ENCODE data around the gene STK40. TPM values are rescaled to one million over a fixed set of nuclear protein-coding genes. Genes with fewer than 3 reads are reported as not detected.

The STK40 gene
- total RNA-seq, 2 donors from 2014 or later = 30.8 to 111 TPM

DNA sequence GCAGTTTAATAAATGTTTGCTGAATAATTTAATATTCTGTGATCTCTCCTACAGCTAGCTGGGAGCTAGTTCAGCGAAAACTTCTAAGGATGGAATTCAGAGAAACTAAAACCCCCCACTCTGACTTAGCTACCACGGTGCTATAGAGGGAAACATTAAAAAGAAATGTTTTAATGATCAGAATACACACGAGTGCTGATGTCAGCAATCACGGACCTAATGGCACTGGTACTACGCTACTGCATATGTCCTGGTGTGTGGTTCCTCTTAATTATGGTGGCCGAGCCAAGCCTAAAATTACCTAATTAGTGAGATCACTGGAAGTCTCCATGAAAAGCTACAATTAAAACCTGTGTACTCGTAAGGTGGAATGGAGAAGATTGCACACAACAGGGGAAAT, 35.9 kb upstream of the STK40 start:
- no peaks in the 10 kb centered on the region for H3K27me3 ChIP-seq (replicated peaks; ENCODE audit: insufficient read depth)
- 81% methylated on average over 7 of the region's 7 CpGs for WGBS
- intact Hi-C loops (cut with DNase I) = loop anchor here (2.0 to 10.0 kb wide), 2 partner anchors 79 to 277 kb away; partner anchors contain the start of gene TRAPPC3
- H3K4me3 ChIP-seq = no peak overlapping the region
- H3K36me3 ChIP-seq = no peaks in the 10 kb centered on the region
- no peak overlapping the region for H3K27ac ChIP-seq
- no peaks in the 10 kb centered on the region for H3K9me3 ChIP-seq
- H3K4me1 ChIP-seq (replicated peaks) = no peaks in the 10 kb centered on the region
- no peak for DNase-seq (ENCODE audit: low spot score)
- TF ChIP-seq POLR2AphosphoS5 (IDR thresholded peaks at IDR 0.05) = no peak
- TF ChIP-seq, protein P1, sequence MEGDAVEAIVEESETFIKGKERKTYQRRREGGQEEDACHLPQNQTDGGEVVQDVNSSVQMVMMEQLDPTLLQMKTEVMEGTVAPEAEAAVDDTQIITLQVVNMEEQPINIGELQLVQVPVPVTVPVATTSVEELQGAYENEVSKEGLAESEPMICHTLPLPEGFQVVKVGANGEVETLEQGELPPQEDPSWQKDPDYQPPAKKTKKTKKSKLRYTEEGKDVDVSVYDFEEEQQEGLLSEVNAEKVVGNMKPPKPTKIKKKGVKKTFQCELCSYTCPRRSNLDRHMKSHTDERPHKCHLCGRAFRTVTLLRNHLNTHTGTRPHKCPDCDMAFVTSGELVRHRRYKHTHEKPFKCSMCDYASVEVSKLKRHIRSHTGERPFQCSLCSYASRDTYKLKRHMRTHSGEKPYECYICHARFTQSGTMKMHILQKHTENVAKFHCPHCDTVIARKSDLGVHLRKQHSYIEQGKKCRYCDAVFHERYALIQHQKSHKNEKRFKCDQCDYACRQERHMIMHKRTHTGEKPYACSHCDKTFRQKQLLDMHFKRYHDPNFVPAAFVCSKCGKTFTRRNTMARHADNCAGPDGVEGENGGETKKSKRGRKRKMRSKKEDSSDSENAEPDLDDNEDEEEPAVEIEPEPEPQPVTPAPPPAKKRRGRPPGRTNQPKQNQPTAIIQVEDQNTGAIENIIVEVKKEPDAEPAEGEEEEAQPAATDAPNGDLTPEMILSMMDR (IDR thresholded peaks at IDR 0.05) = no peak
- TF ChIP-seq POLR2A (IDR thresholded peaks at IDR 0.05) = no peak

DNA sequence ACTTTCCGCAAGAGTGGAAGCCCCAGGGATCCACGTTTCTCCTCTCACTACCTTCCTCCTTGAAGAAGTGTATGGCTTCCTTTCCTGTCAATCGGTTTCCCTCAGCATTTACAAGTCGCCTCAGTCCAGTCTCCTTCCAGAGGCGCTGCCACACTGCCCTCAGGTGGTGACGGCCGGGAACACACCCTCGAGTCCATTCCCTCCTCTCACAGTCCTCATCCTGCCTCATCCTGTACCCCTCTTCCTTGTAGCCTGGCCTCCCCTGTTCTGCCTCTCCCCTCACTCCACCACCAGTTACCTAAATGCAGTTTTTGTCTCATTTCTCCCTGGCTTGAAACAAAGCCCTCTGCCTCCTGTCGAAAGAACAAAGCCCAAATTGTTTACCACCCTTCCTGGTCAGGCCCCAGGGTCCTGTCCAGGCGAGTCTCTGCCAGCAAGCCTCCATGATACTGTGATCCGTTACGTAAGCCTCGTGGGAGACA, 35.2 kb upstream of the STK40 start:
- intact Hi-C loops (cut with DNase I) = loop anchor here (2.0 to 10.0 kb wide), 2 partner anchors 78 to 276 kb away; partner anchors contain the start of gene TRAPPC3
- H3K4me1 ChIP-seq (replicated peaks) = no peaks in the 10 kb centered on the region
- H3K27me3 ChIP-seq (replicated peaks; ENCODE audit: insufficient read depth) = no peaks in the 10 kb centered on the region
- H3K4me3 ChIP-seq = no peak overlapping the region
- TF ChIP-seq POLR2A (IDR thresholded peaks at IDR 0.05) (no peak), POLR2AphosphoS5 (IDR thresholded peaks at IDR 0.05) (peak; percentile 79)
- TF ChIP-seq, protein P1 (IDR thresholded peaks at IDR 0.05) = peak; percentile 70 to 95 (median 86)
- H3K27ac ChIP-seq = no peak overlapping the region
- peak; percentile 84 for DNase-seq (ENCODE audit: low spot score)
- 11% methylated on average over 13 of the region's 13 CpGs for WGBS
- no peaks in the 10 kb centered on the region for H3K36me3 ChIP-seq
- no peaks in the 10 kb centered on the region for H3K9me3 ChIP-seq

DNA sequence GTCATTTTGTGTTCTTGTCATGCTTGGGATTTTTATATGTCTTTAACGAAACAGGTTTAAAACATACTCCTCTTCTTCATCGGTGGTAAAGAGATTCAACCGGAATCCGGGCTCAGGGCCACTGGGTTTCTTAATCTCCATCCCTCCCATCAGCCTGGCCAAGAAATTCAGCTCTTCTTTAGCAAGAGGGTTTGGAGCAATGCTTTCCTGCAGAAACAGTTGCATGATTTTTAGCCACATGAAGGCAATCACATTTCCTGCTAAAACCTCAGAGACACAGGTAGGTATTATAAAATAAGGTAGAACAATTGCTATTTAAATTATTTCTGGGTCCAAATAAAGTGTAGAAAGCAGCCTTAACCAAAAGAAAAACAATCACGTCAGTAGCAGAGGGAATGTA, 34.7 kb upstream of the STK40 start:
- Histone ChIP-seq H3K4me1 (replicated peaks) (no peaks in the 10 kb centered on the region), H3K27me3 (replicated peaks; ENCODE audit: insufficient read depth) (no peaks in the 10 kb centered on the region), H3K36me3 (no peaks in the 10 kb centered on the region), H3K9me3 (no peaks in the 10 kb centered on the region), H3K4me3 (no peak overlapping the region), H3K27ac (no peak overlapping the region)
- no peak for TF ChIP-seq POLR2A (IDR thresholded peaks at IDR 0.05)
- TF ChIP-seq, protein P1 (IDR thresholded peaks at IDR 0.05) = no peak
- no peak for TF ChIP-seq POLR2AphosphoS5 (IDR thresholded peaks at IDR 0.05)
- intact Hi-C loops (cut with DNase I) = loop anchor here (2.0 to 10.0 kb wide), 2 partner anchors 78 to 276 kb away; partner anchors contain the start of gene TRAPPC3
- WGBS = 25% methylated on average over 5 of the region's 5 CpGs
- no peak for DNase-seq (ENCODE audit: low spot score)

DNA sequence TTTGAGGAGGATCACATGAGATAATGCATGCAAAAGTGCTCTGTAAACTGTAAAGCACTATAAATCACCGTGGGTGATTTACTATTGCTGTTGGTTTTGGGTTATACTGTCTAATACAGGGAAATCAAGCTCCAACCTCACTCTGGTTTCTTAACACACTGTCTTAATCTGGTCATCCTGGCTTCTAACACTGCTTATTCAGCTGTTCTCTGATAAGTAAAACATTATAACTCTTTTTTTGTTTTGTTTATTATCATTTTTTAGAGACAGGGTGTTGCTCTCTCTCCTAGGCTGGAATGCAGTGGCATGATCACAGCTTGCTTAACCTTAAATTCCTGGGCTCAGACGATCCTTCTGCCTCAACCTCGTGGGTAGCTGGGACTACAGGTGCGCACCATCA, 33.8 kb upstream of the STK40 start:
- H3K4me3 ChIP-seq = no peak overlapping the region
- intact Hi-C loops (cut with DNase I) = no loop called here
- no peaks in the 10 kb centered on the region for H3K27me3 ChIP-seq (replicated peaks; ENCODE audit: insufficient read depth)
- WGBS = 66% methylated on average over 4 of the region's 4 CpGs
- H3K9me3 ChIP-seq = no peaks in the 10 kb centered on the region
- TF ChIP-seq, protein P1 (IDR thresholded peaks at IDR 0.05) = no peak
- TF ChIP-seq POLR2AphosphoS5 (IDR thresholded peaks at IDR 0.05) = no peak
- DNase-seq (ENCODE audit: low spot score) = no peak
- no peaks in the 10 kb centered on the region for H3K36me3 ChIP-seq
- no peak overlapping the region for H3K27ac ChIP-seq
- no peaks in the 10 kb centered on the region for H3K4me1 ChIP-seq (replicated peaks)

DNA sequence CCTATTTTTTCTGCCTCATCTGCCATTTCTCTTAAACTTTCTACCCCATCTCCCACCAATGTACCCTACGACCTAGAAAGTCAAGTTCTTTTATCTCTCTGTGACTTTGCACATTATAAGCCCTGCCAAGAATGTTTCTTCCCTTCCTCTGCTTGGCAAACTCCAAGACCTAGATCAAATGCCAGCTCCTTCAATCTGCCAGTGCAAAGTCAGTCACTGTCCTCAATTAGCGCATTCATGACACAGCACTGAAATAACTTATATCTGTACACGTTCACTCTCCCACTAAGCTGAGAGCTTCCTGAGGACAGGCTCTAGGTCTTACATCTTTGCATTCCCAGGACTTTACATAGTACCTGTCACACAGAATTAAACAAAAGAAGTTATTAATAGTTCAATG, 33.4 kb upstream of the STK40 start:
- H3K4me3 ChIP-seq = no peak overlapping the region
- no peak for DNase-seq (ENCODE audit: low spot score)
- no peaks in the 10 kb centered on the region for H3K9me3 ChIP-seq
- no peaks in the 10 kb centered on the region for H3K27me3 ChIP-seq (replicated peaks; ENCODE audit: insufficient read depth)
- no peaks in the 10 kb centered on the region for H3K4me1 ChIP-seq (replicated peaks)
- WGBS = 76% methylated on average over 3 of the region's 3 CpGs
- intact Hi-C loops (cut with DNase I) = no loop called here
- H3K36me3 ChIP-seq = no peaks in the 10 kb centered on the region
- H3K27ac ChIP-seq = no peak overlapping the region
- no peak for TF ChIP-seq POLR2AphosphoS5 (IDR thresholded peaks at IDR 0.05)
- TF ChIP-seq POLR2A (IDR thresholded peaks at IDR 0.05) = no peak
